ENCODE measurements around the gene CBX3.
"Not testable (repeated sequence)": the region's sequence is repeated elsewhere in the genome, so short reads cannot be mapped to it uniquely, and the experiment has no call there.

Gene CBX3

DNA sequence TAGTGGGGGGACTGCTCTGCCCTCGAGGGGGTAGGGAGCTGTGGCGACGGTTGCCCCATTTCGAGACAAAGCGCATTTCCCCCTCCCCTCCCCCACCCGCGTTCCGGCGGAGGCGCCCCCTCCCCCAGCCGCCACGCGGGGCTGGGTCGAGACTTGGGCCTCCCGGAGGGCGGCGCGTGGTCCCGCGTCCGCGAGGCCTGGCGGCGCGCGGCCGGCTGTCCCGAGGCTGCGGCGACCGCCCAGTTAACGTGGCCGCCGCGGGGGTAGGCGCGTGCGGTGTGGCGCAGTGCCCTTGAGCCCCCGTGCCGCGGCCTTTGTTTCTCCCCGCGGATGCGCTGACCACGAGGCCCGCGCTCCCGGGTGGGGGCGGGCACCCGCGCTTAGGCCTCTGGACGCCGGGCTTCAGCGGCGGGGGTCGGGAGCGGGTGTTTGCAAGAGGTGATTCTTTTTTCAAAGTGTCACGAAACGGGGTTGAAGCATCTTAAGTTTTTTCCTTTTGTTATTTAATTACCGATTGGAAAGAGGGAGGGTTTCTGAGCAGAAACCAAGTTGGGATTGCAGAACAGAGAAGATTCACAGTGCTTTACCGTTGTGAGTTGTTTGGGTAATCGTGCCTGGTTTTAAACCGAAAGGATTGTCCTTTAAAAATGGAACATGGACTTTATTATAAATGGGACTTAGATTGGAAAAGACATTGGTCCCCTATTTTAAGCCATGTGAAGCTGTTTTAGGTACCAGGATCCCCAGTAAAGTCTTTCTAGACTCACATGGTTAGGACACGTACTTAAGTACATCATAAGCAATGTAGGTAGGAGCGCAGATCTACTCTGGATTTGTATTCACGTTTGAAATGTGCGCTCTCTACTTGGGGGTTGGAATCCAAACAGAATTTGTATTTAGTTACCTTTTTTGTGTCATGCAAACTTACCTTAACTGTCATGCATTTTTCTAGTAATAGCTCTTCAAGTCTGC is 760 bp downstream of the CBX3 start:
- DNase-seq, result peak; percentile 44

DNA sequence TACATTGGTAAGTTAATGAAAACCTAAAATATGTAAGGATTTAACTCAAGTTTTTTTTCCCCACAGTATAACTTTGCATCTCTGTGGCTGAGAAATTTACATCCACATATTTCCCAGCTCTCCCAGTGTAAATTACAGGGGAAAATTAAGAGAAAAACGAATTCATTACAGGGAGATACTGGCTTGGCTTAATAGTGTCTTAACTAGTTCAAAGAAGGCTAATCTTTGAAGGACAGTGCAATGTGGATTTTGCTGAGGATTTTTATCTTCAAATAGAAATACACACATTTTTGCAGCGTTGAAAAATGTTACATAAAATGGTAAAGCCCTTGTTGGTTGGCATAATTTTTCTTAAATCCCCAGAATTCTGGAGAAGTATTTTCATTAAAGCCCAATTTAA is 1.5 kb downstream of the CBX3 start:
- no peak for DNase-seq

DNA sequence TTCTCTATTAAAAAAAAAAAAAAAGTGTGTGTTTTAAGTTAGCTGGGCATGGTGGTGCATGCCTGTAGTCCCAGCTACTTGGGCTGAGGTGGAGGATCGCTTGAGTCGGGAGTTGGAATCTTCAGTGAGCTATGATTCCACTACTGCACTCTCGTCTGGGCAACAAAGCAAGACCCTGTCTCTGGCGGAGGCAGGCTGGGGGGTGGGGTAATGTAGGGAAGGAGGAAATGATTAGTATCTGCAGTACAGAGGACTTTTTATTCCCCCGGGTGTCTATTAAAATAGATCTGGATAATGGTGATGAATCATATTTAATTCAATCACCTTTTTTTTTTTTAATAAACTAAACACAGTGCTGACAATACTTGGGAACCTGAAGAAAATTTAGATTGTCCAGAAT is 6.5 kb downstream of the CBX3 start:
- DNase-seq, result no peak

DNA sequence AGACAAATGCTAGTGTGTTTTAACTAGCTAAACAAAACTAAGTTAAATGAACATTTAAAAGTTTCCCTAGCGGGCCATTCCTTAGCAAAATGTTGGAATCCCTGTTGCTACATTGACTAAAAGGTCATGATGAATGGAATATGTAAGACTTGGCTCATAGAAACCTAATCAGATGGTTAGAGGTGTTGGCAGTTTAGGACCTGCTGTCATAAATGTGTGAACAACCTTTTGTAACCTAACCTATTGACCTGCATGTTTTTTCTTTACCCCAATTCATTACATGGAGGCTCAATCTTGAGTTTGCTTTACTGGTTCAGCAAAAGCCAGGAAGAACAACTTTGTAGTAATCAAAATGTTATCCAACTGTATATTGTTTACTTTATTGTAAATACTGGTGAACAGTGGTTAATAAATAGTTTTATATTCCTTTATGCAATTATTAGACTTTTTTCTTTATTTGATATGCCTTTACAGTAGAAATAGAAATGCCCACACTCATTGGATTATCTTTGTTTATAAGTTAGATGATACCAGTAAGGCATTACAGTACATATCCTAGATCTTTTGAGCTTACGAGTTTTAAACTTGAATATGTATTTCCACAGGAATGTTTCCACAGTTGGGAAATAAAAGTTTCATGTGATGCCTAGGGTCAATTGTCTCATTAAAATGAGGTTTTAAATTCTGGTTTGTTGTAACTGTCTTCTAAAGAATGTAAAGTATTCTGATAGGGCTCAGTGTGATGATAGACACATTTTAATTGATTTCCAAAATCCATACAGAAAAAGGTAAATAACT is 11.6 kb downstream of the CBX3 start:
- no peak for DNase-seq

DNA sequence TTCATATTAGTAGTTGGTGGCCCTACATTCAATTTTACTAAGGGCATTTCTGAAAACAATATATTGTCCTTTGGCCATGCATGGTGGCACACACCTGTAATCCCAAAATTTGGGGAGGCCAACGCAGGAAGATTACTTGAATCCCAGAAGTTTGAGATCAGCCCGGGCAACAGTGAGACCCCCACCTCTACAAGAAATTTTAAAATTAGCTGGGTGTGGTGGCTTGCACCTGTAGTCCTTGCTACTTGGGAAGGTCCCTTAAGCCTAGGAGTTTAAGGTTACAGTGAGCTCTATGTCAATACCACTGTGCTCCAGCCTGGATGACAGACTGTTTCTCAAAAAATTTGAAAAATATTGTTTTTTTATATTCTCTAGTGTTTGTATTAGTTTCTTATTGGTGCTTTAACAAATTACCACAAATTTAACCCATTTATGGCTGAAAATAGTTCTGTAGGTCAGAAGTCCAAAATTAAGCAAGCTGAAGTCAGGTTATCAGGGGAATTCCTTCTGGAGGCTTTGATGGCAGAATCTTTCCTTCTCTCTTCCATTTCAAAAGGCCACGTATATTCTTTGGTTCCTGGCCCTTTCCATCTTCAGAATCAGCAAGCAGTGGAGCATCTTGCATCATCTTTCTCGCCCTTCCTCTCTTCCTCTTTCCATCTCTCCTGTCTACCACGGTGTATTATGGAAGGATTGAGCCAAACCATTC is 12.4 kb downstream of the CBX3 start:
- no peak for DNase-seq

DNA sequence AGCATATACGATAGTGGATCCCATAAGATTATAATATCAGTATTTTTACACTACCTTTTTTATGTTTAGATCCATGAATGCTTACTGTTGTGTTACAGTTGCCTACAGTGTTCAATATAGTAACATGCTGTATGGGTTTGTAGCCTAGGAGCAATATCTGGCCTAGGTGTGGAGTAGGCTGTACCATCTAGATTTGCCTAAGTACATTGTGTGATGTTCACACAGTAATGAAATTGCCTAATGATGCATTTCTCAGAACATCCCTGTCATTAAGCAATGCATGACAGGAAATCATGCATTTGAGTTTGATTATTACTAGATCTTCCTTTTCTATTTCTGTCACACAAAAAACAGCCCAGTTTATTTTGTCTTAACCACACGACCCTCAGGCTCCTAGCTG is 14.5 kb downstream of the CBX3 start:
- DNase-seq, result no peak

DNA sequence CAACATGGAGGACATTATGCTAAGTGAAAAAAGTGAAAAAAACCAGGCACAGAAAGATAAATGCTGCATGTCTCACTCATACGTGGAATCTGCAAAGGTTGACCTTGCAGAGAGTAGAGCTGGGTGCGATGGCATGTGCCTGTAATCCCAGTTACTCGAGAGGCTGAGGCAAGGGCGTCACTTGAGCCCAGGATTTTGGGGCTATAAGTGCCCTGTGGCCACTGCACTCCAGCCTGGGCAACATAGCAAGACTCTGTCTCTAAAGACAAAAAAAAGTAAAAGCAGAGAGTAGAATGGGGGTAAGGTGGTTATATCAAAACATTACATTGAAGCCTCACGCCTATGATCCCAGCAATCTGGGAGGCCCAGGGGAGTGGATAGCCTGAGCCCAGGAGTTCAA is 22.8 kb downstream of the CBX3 start:
- DNase-seq, result no peak

DNA sequence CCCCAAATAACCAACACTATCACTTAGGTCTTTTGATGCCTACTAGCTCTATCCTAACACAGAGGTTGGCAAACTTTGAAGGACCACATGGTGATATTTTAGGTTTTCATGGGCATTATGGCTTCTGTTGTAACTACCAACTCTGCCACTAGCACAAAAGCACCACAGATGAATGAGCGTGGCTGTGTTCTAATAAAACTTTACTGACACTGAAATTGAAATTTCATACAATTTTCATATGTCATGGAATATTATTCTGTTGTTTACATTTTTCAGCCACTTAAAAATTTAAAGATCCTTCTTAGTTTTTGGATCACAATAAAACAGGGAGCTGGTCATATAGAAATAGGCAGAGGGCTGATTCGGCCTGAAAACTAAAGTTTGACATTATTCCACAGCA is 26.4 kb downstream of the CBX3 start:
- no peak for DNase-seq

DNA sequence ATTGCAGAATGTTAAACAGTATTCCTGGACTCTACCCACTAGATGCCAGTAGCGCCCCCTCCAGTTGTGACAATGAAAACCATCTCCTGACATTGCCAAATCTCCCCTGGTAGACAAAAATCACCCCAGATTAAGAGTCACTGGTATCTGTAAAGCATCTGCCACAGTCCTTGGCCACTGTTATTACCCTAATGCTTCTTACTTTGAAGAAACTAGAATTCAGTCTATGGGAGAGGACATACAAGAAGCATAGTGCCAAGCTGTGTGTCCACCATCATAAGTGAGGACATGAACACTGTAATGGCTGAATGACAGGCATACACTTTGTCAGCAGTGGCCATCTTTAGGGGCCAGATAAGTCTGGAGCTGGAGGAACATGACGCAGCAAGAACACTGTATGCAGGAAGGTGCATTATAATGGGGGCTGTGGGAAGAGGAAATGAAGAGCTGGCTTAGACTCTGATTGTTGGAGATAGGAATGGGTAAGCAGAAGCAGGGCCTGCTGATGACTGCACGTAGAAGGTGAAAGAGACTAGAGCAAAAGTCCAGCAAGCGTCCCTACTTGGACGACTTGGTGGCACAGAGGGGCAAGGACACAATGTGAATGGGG is 32.5 kb downstream of the CBX3 start:
- DNase-seq, result no peak

DNA sequence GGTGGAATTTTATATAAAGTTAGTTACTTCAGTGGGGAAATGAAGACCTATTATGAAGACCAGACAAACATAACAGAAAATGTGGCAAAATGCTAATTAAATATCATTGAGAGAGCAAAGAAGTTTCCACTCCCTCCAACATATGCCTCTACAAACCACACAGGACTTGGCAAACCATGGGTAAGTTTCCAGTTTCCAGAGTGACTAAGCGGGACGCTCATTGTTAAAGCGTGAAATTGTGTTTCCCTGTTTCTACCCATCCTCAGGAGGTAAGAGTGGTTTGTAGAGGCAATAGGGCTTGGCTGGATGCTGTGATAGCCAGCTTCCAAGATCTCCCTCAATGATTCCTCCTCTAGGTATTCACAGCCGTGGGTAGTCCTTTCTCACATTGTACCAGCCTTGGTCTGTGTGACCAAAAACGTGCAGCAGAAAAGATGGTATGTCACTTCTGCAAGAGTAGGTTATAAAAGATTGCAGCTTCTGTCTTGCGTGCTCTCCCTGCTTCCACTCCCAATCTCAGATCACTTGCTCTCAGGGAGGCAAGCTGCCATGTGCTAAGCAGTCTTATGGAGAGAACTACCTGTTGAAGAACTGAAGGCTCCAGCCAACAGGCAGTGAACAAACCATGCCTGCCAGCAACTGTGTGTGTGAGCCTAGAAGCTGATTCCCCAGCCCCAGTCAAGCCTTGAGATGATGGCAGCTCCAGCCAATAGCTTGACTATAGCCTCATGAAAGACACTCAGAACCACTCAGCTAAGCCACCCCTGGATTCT is 35.7 kb downstream of the CBX3 start:
- DNase-seq, result no peak

DNA sequence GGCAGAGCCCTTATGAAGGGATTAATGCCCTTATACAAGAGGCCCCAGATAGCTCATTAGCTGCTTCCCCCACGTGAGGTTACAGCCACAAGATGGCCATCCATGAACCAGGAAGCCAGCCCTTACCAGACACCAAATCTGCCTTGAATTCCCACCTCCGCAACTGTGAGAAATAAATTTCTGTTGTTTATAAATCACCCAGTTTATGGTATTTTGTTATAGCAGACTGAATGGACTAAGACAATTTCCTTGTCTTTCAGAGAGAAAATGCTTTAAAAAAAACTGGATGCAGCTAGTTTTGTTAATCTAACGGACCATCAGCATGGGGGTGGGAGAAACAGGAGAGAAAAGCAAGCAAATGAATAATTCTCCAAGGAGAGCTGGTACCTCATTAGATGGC is 36.5 kb downstream of the CBX3 start:
- DNase-seq, result no peak

DNA sequence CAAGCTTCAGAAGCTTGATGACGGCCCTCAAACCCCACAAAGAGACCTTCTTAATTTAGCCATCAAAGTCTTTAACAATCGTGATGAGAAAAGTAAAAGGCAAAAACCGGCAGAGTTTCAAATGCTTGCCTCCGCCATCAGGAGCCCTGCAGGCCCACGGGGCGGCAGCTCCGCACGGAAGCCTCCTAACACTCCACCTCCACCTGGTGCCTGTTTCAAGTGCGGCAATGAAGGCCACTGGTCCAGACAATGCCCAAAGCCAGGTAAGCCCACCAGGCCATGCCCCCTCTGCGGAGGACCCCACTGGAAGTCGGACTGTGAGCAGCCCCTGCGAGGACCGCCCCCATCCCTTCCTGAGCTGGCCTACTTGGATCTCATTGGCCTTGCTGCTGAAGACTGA is 43.6 kb downstream of the CBX3 start:
- DNase-seq, result no peak

DNA sequence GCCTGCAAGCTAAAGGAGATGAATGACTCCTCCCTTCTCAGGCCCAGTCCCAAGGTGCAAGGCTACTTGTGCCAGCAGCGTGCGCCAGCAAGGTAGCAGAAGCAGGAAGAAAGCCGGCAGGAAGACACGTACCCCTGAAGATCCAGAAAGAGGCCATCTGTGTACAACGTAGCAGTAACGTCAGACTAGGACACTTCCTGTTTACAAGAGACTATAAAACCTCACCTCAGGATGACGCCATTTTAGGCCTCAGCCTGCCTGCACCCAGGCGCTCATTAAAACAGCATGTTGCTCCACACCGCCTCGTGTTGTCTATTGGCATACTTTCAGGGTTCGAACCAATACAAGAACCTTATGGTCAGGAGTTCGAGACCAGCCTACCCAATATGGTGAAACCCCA is 48.7 kb downstream of the CBX3 start:
- no peak for DNase-seq

DNA sequence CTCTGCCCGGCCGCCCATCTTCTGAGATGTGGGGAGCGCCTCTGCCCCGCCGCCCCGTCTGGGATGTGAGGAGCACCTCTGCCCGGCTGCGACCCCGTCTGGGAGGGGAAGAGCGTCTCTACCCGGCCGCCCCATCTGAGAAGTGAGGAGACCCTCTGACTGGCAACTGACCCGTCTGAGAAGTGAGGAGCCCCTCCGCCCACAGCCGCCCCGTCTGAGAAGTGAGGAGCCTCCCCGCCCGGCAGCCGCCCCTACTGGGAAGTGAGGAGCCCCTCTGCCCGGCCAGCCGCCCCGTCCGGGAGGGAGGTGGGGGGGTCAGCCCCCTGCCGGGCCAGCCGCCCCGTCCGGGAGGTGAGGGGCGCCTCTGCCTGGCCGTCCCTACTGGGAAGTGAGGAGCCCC is 60.3 kb downstream of the CBX3 start:
- not testable (repeated sequence) for DNase-seq
